ENCODE measurements around the gene PDZRN3. TPM values are rescaled to one million over a fixed set of nuclear protein-coding genes. Genes with fewer than 3 reads are reported as not detected.

The PDZRN3 gene
- total RNA-seq, 1 experiment from 2014 or later: 1.7 TPM

- no peak for DNase-seq (ENCODE audit: low read depth)
Observed at GRCh38 chr3:73556520-73557372, 68.0 kb downstream of the PDZRN3 start.

GRCh38 chr3:73555076-73555475 is 69.7 kb downstream of the PDZRN3 start:
- no peak for DNase-seq (ENCODE audit: low read depth)

DNA sequence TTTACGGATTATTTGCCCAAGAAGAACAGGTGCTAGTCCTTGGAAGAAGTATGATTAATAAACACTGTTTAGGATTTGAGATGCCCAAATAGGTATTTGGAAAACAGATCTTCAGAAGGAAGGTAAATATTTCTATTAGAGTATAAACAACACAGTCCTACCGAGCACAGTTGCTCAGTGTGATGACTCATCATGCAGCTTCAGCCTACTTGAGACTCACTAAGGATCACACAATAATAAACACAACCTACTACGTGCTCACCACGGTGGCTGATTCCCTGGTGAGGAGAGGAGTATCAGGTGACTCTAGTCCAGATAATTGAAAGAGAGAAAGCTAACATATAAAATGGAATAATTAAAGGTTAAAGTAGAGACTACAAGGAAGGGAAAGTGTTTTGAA is 72.0 kb downstream of the PDZRN3 start:
- peak; percentile 14 for DNase-seq (ENCODE audit: low read depth)

DNA sequence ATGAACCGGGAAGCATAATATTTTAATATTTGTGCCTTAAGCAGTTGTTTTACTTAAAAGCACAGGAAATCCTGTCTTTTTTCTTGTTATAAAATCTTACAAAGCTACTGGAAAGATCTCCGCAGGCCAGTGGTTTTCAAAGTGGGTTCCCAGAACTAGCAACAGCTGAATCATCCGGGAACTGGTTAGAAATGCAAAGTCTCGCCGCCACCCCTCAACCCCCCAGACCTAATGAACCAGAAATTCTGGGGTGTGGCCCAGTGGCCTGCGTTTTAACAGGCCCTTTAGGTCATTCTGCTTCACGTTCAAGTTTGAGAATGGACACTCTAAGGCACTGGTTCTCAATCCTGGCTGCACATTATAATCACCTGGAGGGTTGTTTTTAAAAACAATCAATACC is 74.7 kb downstream of the PDZRN3 start:
- no peak for DNase-seq (ENCODE audit: low read depth)

- DNase-seq (ENCODE audit: low read depth): no peak
Observed at GRCh38 chr3:73549051-73549600, 75.6 kb downstream of the PDZRN3 start.

GRCh38 chr3:73548436-73548835 is 76.3 kb downstream of the PDZRN3 start:
- DNase-seq (ENCODE audit: low read depth): no peak

- peak; percentile 24 for DNase-seq (ENCODE audit: low read depth)
Observed at GRCh38 chr3:73547427-73548248, 77.1 kb downstream of the PDZRN3 start.

DNA sequence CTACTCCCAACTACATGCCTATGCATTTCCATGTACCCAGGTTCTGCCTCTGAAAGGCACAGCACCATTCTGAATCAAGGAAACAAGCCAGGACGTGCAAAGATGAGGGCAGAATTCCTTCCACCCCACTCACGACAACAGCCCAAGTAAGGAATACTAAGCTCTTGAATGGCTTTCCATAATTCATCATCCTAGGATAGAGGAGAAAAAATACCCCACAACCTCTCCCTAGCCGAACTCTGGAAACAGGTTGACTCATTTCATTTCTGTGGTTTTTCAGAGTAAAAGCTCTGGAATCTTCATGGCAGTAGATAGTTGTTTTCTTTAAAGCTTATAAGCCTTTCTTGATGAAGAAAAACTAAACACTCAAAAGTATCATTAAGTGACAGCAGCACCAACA is 77.8 kb downstream of the PDZRN3 start:
- DNase-seq (ENCODE audit: low read depth): peak; percentile 65

- DNase-seq (ENCODE audit: low read depth): no peak
Observed at GRCh38 chr3:73543412-73543811, 81.3 kb downstream of the PDZRN3 start.

- no peak for DNase-seq (ENCODE audit: low read depth)
Observed at GRCh38 chr3:73542136-73542535, 82.6 kb downstream of the PDZRN3 start.

GRCh38 chr3:73540969-73541740 is 83.6 kb downstream of the PDZRN3 start:
- no peak for DNase-seq (ENCODE audit: low read depth)

- no peak for DNase-seq (ENCODE audit: low read depth)
Observed at GRCh38 chr3:73538486-73538885, 86.3 kb downstream of the PDZRN3 start.

DNA sequence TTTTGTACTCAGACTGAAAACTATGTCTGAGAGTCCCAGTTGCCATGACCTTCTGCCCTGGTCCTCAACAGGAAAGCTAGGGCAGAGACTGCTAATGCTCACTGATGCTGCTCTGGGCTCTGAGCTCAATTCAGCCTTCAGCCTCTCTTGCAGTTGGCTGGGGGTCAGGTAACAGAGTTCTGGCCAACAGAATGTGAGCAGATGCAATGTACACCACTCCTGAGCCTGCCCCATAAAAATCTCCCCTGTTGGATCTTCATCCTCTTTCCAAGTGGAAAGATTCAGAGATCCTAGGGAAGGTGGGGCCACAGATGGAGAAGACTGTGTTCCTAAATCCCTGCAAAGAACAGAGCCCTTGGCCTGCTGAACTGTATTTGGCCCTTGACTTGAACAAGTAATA is 87.8 kb downstream of the PDZRN3 start:
- no peak for DNase-seq (ENCODE audit: low read depth)

DNA sequence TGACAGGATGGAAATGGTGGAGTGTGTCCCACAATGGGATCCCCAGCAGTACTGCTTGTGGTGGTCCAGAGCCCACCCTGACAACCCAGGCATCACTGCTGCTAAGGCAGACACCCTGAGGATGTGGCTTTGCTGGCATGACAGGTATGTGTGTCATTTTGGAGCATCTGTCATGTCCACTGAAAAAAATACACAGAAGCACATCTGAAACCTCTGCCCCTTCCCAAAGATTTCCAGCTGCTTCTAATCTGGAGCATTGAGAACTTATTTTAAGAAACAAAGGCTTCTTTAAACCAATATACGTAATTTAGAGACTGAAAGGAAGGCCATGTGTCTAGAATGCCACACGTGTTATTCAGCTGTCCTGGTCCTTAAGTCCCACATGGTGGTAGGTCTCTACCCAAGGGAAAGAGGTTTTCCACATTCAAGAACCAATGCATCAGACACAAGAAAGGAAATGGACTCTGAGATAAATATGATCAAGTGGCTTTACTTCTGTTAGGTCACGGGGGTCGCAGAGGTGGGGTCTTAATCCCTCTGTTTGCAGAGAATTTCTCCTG is 88.3 kb downstream of the PDZRN3 start:
- no peak for DNase-seq (ENCODE audit: low read depth)

DNA sequence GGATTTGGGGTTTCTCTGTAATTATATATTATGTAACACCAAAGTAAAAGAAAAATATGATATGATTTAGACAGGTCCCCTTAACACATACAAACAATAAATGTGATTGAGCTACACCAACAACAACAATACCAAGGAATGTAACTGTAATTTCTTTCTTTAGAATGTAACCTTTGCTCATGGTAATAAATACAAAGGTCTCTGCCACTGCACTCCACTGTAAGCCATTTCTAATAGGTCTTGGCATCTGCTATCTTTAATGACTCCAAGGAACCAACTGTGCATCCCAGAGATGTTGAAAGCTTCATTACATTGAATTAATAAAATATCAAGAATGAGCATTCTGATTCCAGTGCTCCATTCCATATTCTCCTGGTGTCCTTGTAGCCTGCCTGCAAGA is 88.8 kb downstream of the PDZRN3 start:
- no peak for DNase-seq (ENCODE audit: low read depth)

DNA sequence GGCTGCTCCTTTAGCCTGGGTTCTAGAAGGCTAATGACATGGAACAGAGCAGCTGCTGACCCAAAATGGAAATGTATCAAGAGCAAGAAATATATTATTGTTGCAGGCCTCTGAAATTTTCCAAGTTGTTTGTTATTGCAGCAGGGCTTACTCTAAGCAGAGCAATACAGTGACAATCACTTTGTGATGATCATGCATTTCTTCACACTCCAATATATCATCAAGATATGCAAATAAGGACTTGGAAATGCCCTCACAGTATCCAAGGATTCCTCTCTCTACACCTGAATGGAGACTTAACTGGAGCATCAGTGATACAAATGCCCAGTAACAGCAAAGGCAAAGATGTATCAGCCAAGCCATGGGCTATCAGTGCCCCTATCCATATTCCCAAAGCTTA is 89.6 kb downstream of the PDZRN3 start:
- DNase-seq (ENCODE audit: low read depth): no peak

GRCh38 chr3:73530022-73530396 is 94.7 kb downstream of the PDZRN3 start:
- DNase-seq (ENCODE audit: low read depth): peak; percentile 25

DNA sequence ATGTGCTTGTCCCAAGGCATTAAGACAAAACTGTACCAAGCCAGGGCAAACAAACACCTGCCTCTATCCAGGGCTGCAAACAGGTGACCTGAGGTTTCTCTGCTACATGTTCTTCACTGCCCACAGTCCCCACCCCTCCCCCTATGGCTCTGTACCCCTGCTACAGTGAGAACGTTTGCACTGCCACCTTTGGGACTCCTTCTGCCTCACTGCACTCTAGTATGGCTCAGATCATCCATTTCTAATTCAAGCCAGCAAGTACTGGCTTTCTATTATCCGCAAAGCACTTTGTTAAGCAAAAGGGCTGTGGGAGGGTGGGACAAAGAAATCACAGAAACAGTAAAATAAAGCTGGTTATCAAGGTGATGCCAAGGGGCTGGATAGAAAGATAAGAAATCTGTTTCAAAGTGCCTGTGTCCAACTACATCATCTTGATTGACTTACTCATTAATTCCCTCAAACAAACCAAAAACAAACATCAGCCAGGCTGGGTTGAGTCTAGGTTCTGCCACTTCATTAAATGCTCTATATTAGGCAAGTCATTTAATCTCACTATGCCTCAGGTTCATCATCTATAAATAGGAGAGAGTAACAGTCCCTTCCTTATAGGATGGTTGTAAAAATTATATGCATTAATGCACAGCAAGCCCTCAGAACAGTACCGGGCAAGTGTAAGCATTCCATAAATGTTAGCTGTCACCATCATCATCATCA is 95.3 kb downstream of the PDZRN3 start:
- DNase-seq (ENCODE audit: low read depth): no peak

- no peak for DNase-seq (ENCODE audit: low read depth)
Observed at GRCh38 chr3:73525591-73525990, 99.2 kb downstream of the PDZRN3 start.

- DNase-seq (ENCODE audit: low read depth): no peak
Observed at GRCh38 chr3:73523661-73524060, 101.1 kb downstream of the PDZRN3 start.

All from M059J (cell line).